ENCODE results near the gene EGFR.

- TF ChIP-seq CTCF (IDR thresholded peaks at IDR 0.05) = no peak
- TF ChIP-seq EP300 (IDR thresholded peaks at IDR 0.05; ENCODE audit: borderline replicate concordance in 1 of 2, low read depth in 1 of 2, low read length in 1 of 2) = no peak
- no peak for TF ChIP-seq POLR2AphosphoS5 (IDR thresholded peaks at IDR 0.05; ENCODE audit: low read depth, low read length)
- no peak for TF ChIP-seq JUND (IDR thresholded peaks at IDR 0.05)
- no peak for TF ChIP-seq REST (IDR thresholded peaks at IDR 0.05; ENCODE audit: low read depth, low read length)
- no peak for TF ChIP-seq RAD21 (IDR thresholded peaks at IDR 0.05; ENCODE audit: low read length)
- no peak for TF ChIP-seq FOXM1 (IDR thresholded peaks at IDR 0.05; ENCODE audit: low read depth)
- no peak for TF ChIP-seq RXRA (IDR thresholded peaks at IDR 0.05; ENCODE audit: borderline replicate concordance, low read depth)
- TF ChIP-seq CHD2 (IDR thresholded peaks at IDR 0.05; ENCODE audit: low read length, partially characterized antibody) = no peak
These were observed 111.8 kb downstream of the EGFR start for GRCh38 chr7:55130395-55131141.

Measured in SK-N-SH (cell line).